ENCODE results near the gene HSD11B2.

The HSD11B2 gene

GRCh38 chr16:67396159-67397035 lies 34.5 kb upstream of the HSD11B2 start:
- peak; percentile 47 for DNase-seq

- no peak for DNase-seq
Observed at GRCh38 chr16:67397036-67397801, 33.7 kb upstream of the HSD11B2 start.

GRCh38 chr16:67397812-67398545 lies 32.9 kb upstream of the HSD11B2 start:
- DNase-seq, result no peak

- DNase-seq, result no peak
Observed at GRCh38 chr16:67398546-67399217, 32.2 kb upstream of the HSD11B2 start.

- DNase-seq, result peak; percentile 45
Observed at GRCh38 chr16:67399218-67399733, 31.6 kb upstream of the HSD11B2 start.

- no peak for DNase-seq
Observed at GRCh38 chr16:67399749-67400704, 30.9 kb upstream of the HSD11B2 start.

GRCh38 chr16:67400901-67401300 lies 30.0 kb upstream of the HSD11B2 start:
- no peak for DNase-seq

GRCh38 chr16:67403976-67404555 lies 26.9 kb upstream of the HSD11B2 start:
- DNase-seq, result no peak

- DNase-seq, result no peak
Observed at GRCh38 chr16:67404740-67405226, 26.1 kb upstream of the HSD11B2 start.

- DNase-seq, result no peak
Observed at GRCh38 chr16:67405336-67405735, 25.6 kb upstream of the HSD11B2 start.

- DNase-seq, result no peak
Observed at GRCh38 chr16:67406111-67406971, 24.6 kb upstream of the HSD11B2 start.

GRCh38 chr16:67407176-67407787 lies 23.6 kb upstream of the HSD11B2 start:
- DNase-seq, result no peak

GRCh38 chr16:67407788-67408452 lies 23.0 kb upstream of the HSD11B2 start:
- no peak for DNase-seq

GRCh38 chr16:67409631-67410030 lies 21.3 kb upstream of the HSD11B2 start:
- no peak for DNase-seq

- DNase-seq, result no peak
Observed at GRCh38 chr16:67411339-67411738, 19.6 kb upstream of the HSD11B2 start.

- no peak for DNase-seq
Observed at GRCh38 chr16:67412294-67412693, 18.6 kb upstream of the HSD11B2 start.

GRCh38 chr16:67413978-67414911 lies 16.7 kb upstream of the HSD11B2 start:
- no peak for DNase-seq

Data from CD4-positive, alpha-beta T cell treated with Interleukin-15 for 1 hour (primary cell).